8988T (cell line): Measurements from ENCODE around the gene MOV10.

Experiments used
- DNase-seq: peaks from one replicate; pipeline ENCODE4 v3.0.0; 2011

Gene MOV10

DNA sequence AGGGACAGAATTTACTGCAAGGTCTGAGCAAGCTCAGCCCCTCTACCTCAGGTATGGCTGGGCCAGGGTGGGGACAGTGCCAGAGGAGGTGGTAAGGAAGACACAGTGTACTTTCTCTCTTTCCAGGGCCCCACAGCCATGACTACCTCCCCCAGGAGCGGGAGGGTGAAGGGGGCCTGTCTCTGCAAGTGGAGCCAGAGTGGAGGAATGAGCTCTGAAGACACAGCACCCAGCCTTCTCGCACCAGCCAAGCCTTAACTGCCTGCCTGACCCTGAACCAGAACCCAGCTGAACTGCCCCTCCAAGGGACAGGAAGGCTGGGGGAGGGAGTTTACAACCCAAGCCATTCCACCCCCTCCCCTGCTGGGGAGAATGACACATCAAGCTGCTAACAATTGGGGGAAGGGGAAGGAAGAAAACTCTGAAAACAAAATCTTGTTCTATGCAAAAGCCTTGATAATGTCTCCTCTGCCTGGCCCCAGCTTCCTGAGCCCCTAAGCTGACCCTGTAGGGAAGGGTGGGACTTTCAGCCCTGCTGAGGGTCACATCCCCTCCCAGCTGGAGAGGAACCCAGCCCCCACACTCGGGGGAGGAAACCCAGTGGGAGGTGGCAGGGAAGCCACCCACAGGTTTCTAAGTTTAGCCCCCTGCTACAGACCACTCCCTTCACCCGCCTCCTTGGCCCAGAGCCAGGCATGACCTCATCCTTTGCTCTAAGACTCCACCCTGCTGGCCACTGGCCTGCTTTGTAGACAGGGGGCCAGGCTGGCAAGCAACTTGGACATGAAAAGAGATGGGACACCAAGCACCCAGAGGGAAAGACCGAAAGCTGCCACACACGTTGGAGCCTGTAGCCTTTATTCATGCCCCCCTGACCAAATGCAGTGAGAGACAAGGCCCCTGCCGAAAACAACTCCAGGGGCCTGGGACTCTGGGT, 26.1 kb downstream of the MOV10 start:
- peak; percentile 63 for DNase-seq

DNA sequence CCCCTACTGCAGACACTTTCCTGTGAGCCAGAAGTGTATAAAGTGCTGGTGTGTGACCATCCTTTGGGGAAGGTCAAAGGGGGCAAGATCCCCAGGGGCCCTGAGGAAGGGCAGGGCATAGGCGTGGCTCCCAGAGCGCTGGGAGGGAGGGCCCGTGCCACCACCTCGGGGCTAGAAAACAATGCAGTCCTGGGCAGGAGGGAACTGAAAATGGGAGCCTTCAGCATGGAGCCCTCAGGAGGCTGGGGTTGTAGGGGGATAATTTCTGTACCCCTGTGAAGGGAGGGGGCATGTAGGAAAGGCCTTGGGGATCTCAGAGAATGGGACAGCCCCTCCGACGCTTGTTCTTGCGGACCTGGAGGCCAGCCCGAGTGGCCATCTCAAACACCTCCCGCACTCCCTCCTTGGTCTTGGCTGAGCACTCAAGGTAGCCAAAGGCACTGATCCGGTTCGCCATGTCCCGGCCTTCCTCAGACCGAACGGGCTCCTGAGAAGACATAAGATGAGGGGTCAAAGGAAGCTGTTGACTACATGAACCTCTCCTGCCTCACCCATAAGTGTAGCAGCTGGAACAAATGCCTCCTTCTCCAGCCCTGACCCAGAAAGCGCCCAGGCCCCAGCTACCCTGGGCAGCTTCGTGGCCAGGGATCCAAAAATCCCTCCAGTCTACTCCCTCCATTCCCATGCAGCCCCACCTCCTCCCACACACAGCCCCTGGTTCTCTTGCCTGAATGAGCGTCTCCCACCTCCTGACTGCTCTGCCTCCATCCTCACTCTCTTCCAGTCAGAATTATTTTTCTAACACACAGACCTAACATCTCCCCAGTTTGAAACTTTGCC, 27.0 kb downstream of the MOV10 start:
- DNase-seq, result no peak

DNA sequence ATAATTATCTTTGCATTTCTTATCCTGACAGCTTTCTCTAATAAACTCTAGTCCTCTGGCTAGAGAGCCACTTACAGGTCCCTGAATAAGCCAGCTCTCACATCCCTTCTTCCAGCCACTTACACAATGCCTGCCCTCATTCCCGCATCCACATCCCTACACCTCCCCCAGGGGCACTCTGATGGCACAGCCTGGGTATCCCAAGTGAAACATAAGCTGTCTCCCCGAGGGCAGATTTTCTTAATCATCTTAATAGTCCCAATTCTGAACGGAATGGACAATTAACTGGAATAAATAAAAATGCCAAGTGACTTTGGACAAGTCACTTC, 27.6 kb downstream of the MOV10 start:
- no peak for DNase-seq

DNA sequence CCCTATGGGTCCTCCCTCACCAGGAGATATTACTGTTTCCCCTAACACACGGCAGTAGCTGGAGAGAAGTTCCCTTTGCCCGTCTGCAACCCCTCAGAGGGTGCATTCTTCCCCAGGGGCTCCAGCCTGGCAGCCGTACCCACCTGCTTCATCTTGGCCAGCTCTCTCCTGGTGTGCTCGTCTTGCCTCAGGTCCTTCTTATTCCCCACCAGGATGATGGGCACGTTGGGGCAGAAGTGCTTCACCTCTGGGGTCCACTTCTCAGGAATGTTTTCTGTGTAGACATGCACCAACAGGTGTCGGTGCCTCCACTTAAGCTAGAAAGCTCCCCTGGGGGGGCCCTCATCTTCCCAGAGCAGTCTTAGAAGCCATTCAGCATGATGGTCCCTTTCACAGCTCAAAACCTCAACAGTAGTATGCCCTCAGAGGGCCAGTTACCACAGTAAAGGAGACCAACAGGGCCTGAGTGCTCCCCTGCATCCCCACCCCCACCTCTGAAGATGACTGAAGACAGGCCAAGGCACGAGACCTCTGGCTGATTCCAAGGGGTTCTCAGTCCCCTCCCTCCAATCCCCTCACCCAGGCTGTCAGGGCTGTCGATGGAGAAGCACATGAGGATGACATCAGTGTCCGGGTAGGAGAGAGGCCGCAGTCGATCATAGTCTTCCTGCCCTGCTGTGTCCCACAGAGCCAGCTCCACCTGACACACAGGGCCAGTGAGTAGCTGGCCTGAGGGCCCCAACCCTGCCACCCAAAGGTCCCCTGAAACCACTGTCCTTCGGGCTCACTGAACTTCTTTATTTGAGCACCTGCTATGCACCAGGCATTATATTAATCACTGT, 28.2 kb downstream of the MOV10 start:
- DNase-seq, result no peak

DNA sequence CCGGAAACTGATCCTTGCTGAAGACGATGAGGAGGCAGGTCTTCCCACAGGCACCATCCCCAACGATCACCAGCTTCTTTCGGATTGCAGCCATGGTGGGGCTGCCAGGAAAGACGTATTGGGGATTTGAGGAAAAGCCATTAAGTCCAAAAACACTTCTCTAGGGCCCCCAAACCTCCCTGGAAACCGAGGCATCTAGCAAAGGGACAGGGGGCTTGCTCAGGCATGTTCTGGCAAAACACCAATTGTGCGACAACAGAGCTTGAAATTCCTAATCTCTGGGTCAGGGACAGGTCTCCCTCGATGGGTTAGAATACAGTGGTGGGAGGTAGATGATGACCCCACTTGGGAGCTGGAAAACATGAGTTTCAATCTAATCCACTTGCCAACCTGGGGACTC, 29.2 kb downstream of the MOV10 start:
- DNase-seq, result no peak

DNA sequence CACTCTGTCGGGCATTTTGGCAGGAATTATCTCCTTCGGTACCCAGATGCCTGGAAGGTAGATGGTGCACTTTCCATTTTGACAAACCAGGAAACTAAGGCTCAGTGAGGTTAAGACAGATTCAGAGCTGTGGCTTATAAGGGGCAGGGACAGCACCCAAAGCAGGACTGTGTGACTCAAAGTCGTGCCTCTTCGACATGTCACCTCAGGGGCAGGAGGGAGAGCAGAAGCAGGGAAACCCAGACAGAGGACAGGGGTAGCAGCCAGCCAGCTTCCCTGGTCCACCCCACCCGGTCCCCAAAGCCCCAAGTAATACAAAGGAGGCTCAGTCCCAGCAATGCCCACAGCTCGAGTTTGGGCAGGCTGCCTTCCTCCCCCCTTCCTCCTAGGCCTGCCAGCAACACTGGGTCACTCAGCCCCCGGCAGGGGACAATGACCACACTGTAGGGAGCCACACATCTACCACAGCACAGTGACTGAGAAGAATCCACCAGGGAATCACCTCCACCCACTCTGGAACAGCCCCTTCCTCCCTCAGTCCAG, 30.0 kb downstream of the MOV10 start:
- no peak for DNase-seq

DNA sequence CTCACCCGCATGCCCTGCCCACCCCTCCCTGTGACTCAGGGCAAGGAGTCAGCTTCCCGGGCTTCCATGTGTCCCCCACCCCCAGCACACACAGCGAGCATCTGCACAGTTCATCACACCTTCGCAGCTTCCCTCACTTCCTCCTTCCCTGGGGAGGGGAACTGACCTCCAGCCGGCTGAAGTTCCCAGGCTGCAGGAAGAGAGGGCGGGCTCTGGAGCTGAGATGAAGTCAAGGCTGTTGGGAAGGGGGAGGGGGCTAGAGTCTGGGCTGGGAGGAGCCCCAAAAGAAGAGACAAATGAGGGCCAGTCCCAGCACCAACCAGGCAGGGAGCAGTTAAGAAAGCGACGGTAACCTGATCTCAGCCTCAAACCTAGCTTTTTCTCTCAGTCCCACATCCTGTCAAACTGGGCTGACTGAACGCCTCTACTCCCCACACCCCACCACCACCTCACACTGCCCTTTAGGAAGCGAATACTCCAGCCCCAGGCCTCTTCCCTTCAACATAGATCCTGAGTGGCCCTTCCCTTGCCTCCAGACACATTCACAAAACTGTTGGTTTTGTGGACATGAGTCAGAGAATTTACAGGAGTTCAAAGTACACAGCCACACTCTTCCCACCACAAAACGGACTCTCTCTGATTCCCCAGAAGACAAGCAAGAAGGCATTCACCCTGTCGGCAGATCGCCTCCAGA, 30.6 kb downstream of the MOV10 start:
- peak; percentile 82 for DNase-seq

DNA sequence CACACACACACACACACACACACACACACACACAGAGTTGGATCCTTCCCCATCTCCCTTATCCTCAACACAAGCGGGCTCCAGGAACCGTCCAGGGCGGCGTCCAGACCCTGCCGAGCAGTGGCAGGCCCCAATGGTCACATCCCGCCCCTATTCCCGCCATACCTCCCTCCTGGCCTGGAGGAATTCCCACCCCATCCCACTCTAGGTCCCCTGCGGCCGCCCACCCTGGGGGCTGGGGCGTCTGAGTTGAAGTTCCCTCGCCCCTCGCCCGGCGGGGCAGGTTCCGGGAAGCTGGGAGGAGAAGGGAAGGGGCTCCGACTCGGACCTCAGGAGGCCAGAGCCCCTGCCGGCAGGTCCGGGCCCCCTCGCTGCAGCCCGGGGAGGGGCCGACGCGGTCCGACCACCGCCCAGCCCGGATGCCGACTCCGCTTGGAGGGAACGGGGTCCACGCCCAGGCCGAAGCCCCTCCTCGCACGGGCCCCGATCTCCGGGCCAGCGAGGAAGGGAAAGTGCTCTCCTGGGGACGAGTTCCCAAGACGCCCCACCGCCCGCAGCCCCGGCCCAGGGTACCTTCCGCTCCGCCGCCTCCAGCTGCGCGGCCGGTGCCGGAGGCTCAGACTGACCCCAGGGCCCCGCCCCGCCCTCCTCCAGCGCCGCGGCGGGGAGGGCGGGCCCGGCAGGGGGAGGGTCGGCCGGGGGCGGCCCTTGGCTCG, 32.2 kb downstream of the MOV10 start, which contains the start of gene RHOC:
TSS of gene RHOC (minus strand) at position 623 of the 716 bp plus-strand sequence. CDS start 3,328 bp downstream, outside the sequence.
- peak; percentile 73 for DNase-seq

DNA sequence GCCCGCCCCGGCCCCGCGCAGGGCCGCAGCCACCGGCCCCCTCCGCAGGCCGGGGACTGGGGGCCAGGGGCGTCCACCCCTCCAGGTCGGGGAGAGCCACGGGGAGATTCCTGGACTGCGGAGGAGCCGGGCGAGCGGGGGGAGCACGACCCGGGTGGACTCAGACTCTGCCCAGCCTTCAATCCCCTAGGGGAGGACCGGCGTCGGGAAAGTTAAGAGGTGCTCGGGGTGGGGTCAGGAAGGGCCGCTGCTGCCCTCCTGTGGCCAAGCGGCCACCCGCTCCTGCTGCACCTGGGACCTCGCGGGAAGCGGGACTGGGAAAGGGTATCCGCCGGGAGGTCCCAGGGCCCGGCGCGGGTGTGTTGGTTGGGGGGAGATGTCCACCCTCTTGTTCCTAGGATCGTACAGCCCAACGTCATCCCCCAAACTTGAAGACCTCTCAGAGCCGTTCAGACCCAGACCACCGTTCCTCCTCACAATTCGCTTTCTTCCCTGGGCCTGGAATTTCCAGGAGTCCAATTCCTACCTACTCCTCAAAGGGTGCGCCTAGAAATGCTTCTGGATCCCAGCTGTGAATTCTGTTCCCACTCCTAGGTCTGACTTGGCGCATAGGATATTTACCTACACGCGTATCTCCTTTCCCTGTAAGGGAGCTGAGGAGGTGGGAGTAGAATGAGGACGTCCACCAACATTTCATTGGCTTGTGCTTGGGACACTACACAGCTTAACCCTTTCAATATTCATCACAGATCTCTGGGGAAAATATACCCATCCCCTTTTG, 33.0 kb downstream of the MOV10 start:
- DNase-seq, result peak; percentile 91

DNA sequence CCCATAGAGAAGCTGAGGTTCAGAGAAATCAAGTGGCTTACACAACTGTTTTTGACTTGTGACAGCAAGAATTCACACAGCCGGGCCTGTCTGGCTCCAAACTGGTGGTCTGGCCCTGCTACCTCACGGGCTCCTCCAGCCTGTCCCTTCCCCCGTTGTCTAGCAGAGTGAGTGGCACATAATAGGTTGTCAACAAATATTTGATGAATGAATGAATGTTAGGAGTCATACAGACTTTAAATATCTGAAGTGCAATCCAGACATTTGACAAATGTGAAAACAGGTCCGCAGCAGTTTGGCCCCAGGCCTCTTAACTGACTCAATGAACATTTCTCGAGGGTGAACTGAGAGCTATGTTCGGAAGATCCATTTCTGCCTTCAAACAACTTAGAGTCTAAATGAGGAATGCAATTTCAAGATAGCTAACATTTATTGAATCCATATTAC, 33.6 kb downstream of the MOV10 start:
- no peak for DNase-seq

DNA sequence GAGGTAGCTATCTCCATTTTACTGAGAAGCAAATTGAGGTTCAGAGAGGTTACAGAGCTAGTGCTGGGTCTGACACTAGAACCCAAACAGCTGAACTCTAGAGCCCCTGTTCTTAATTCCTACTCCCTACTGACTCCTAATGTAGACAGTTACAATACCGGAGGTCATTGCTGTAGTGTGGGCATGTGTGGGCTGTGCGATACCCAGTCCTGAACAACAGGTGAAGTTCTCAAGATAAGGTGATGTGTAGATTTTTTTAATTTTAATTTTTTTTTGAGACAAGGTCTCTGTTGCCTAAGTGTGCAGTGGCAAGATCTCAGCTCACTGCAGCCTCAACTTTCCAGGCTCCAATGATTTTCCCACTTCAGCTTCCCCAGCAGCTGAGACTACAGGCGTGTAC, 34.0 kb downstream of the MOV10 start:
- no peak for DNase-seq

DNA sequence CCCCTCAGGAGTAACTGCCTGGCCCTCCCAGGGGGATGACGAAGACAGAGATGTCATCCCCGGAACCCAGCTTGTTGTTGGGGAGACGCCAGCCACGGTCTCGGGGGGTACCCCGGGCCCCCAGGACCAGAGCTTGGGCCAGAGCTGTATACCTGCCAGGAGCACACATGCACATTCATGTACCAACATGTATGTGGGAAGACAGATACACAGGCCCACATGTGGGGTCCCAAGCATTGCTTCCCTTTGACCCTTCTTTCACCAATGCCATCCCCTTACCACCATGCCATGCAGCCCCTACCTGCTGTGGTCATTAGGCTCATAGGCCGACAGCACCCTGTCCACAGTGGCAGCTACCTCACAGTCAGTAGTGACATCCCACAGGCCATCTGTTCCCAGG, 35.7 kb downstream of the MOV10 start:
- no peak for DNase-seq

DNA sequence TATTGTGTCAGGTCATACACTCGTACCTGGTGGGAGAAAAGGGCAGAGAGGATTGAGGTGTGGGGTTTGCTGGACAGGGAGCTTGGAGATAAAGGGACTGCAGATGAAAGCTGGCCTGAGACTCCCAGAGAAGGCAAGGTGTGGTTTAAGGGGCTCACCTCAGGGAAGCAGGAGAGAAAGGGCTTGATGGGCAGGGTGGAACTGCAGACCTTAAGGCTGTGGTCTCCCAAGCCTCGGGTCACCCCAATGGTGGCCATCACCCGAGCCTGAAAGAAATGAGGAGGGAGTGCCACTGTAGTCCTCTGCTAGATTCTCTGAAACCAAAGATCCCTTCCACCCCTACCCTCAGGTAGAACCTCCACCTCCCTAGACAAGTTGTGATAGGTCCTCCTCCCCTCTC, 36.1 kb downstream of the MOV10 start:
- no peak for DNase-seq

DNA sequence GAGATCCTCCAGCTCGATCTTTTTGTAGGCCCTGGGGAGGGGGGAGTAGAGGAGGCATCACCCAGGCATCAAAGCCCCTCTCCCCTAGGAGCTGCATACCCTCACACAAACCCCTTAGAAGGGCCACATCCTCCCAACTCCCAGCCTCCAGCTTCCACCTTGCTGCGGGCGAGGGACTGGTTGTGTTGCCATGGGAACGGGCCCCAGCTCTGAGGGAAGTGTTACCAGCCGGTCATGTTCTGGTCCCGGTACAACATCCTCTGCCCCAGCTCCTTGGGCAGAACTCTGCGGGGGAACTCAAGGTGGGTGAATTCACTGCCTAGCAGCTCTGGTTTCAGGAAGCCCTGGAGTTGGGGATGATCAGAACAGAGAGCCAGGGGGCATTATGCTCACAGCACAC, 36.6 kb downstream of the MOV10 start:
- no peak for DNase-seq

DNA sequence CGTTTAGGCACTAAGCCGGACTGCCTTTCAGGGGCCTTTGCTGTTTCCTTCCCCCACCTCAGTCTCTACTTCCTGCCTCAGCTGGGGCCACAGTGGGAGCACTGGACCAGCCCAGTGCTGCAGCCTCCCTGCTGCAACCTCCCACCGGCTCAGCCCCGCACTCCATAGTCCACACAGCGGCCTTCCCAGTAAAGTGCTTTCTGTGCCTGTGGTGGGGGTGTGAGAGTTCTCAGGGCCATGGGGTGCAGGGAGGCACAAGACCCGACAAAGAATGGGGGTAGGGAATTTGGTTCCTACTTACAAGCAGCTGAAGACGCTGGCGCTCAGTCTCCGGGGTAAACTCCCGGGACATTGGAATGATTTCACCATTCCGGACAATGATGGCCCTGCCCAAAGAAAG, 37.2 kb downstream of the MOV10 start:
- no peak for DNase-seq

DNA sequence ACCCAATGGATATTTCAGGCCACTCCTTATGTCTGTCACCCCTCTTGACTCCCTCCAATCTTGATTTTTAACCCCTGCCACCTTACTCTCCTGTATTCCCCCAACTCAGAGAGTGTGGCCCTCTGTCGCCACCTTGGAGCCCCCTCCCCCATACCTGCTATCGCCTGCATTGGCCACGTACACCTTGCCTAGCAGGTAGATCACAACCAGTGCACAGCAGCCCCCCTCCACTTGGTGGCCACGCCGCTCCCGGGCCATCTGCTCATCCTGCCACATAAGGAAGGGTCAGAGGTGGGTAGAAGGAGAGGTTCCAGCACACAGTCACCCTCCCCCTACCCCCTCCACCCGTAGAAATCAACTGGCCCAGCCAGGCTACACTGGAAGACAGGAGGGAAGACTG, 37.7 kb downstream of the MOV10 start:
- DNase-seq, result no peak

DNA sequence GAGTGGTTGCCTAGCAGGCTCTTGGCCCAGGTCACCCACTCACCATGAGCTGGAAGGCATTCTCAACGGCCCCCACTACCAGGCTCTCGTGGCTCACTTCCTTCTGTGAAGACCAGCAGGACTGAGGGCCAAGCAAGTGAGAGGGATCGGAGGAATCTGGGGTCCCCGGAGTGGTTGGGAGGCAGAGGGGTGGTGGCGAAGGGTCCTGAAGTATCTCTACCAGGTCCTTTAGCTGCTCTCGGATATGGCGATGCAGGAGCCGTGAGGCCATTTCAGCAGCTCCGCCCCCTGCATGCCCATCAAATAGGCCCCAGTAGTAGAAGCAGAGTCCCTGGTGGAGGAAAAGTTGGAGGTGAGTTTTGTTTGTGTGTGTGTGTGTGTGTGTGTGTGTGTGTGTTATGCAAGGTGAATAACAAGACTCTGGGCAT, 38.3 kb downstream of the MOV10 start:
- no peak for DNase-seq

DNA sequence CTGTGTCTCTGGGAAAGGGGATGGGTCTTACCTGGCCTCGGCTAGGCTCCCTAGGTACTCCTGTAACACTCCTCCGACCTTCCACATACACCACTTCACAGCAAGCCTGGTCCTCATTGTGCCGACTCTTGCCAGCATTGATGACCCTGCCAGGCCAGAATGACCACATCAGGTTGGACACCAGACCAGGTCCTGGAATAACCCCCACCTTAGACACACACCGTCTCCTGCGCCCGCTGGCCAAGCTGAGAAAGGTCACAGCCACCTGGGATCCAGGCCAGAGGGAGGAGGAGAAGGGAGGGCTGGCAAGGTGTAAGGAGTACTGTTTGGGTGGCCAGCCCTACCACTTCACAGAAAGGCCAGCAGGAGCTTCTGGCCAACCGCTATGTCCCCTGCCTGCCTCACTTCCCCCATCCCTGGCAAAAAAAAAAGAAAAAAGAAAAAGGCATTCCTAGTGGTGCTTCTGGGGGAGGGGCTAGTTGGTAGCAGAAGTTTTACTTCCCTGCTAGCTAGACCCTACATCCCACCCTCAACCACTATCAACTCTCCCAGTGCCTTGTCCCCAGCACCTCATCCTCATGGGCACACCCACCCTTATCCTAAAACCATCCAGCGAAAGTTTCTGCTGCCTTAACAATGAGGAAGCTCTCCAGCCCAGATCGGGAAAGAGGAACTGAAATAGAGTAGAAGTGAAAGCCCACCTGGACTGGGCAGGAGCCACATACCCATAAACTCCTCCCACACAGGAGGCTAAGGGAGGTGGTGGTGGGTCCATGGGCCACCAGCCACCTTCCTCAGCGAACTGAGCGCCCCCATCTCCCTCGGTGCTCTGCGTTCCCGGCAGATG, 39.2 kb downstream of the MOV10 start:
- DNase-seq, result no peak
